WTC11 (cell line): Measurements from ENCODE around the gene SLC37A1. TPM values are rescaled to one million over a fixed set of nuclear protein-coding genes. Genes with fewer than 3 reads are reported as not detected.

Experiments
- ATAC-seq: fragments of 200-7000 bp; cut with Tn5 transposase; 2 replicates; pipeline ENCODE4 v1.10.0; 2021; ENCODE audit warnings: mild to moderate bottlenecking, moderate library complexity
- CTCF ChIA-PET: fragments of 300-600 bp; sonication (Branson Sonifier 250); formaldehyde crosslinking; loops from one replicate; lab custom pipeline; 2021; ENCODE audit warnings: antibody characterized with exemption; lab: Charles Lee
- POLR2A ChIA-PET: fragments of 350-600 bp; sonication (Branson Sonifier 250); formaldehyde crosslinking; loops from one replicate; lab custom pipeline; 2021; ENCODE audit warnings: antibody characterized with exemption; lab: Charles Lee
- DNase-seq: peaks from one replicate; pipeline ENCODE4 v3.0.0; 2021; ENCODE audit warnings: low spot score
- H3K27ac Mint-ChIP-seq: 2 replicates; pipeline ENCODE4 v1.8.0; 2021; ENCODE audit warnings: mixed read lengths
- H3K27me3 Mint-ChIP-seq: 2 replicates; pipeline ENCODE4 v1.8.0; 2021; ENCODE audit warnings: low read depth, mild to moderate bottlenecking, moderate library complexity, mixed read lengths
- H3K36me3 Mint-ChIP-seq: 2 replicates; pipeline ENCODE4 v1.8.0; 2021; ENCODE audit warnings: mixed read lengths
- H3K4me1 Mint-ChIP-seq: 2 replicates; pipeline ENCODE4 v1.8.0; 2022; ENCODE audit warnings: mixed read lengths
- H3K4me3 Mint-ChIP-seq: 2 replicates; pipeline ENCODE4 v1.8.0; 2021; ENCODE audit warnings: mild to moderate bottlenecking, moderate library complexity, mixed read lengths
- H3K9me3 Mint-ChIP-seq: 2 replicates; pipeline ENCODE4 v1.8.0; 2021; ENCODE audit warnings: mixed read lengths
- ARID4B ChIP-seq: sonication (generic); formaldehyde crosslinking; IDR thresholded peaks from 2 replicates; pipeline ENCODE4 v1.8.0; 2023; ENCODE audit warnings: missing genetic modification reagents, mild to moderate bottlenecking, borderline replicate concordance
- E2F5 ChIP-seq: sonication (generic); formaldehyde crosslinking; IDR thresholded peaks from 2 replicates; pipeline ENCODE4 v1.8.1; 2022; ENCODE audit warnings: mild to moderate bottlenecking, moderate library complexity, missing genetic modification reagents
- ETV6 ChIP-seq: sonication (generic); formaldehyde crosslinking; IDR thresholded peaks from 2 replicates; pipeline ENCODE4 v1.8.1; 2022; ENCODE audit warnings: mild to moderate bottlenecking, missing genetic modification reagents
- FOXP1 ChIP-seq: sonication (generic); formaldehyde crosslinking; IDR thresholded peaks from 2 replicates; pipeline ENCODE4 v1.8.0; 2022; ENCODE audit warnings: missing genetic modification reagents, mild to moderate bottlenecking, moderate library complexity, borderline replicate concordance
- GRHL2 ChIP-seq: fragments of 250-450 bp; sonication (Bioruptor Pico); IDR thresholded peaks from 2 replicates; pipeline ENCODE4 v1.8.0; 2022; ENCODE audit warnings: mild to moderate bottlenecking, moderate library complexity; ENCODE audit not compliant: insufficient replicate concordance, severe bottlenecking
- IRF1 ChIP-seq: sonication (generic); formaldehyde crosslinking; IDR thresholded peaks from 2 replicates; pipeline ENCODE4 v1.8.0; 2023; ENCODE audit warnings: missing genetic modification reagents
- MAX ChIP-seq: sonication (generic); formaldehyde crosslinking; IDR thresholded peaks from 2 replicates; pipeline ENCODE4 v1.8.0; 2022; ENCODE audit warnings: mild to moderate bottlenecking, missing genetic modification reagents
- MLX ChIP-seq: sonication (generic); formaldehyde crosslinking; IDR thresholded peaks from 2 replicates; pipeline ENCODE4 v1.8.1; 2023; ENCODE audit warnings: mild to moderate bottlenecking, missing genetic modification reagents, moderate library complexity
- NR2C2 ChIP-seq: sonication (generic); formaldehyde crosslinking; IDR thresholded peaks from 2 replicates; pipeline ENCODE4 v1.8.0; 2022; ENCODE audit warnings: mild to moderate bottlenecking, missing genetic modification reagents
- NR3C1 ChIP-seq: sonication (generic); formaldehyde crosslinking; conservative IDR thresholded peaks from 2 replicates; pipeline ENCODE4 v1.8.1; 2023; ENCODE audit warnings: low read depth, mild to moderate bottlenecking, missing genetic modification reagents
- RELA ChIP-seq: sonication (generic); formaldehyde crosslinking; IDR thresholded peaks from 2 replicates; pipeline ENCODE4 v1.8.1; 2022; ENCODE audit warnings: missing genetic modification reagents, mild to moderate bottlenecking, borderline replicate concordance
- RORB ChIP-seq: fragments of 250-450 bp; sonication (Bioruptor Pico); IDR thresholded peaks from 2 replicates; pipeline ENCODE4 v1.9.0; 2021; ENCODE audit warnings: mild to moderate bottlenecking
- SOX15 ChIP-seq: fragments of 250-450 bp; sonication (Bioruptor Pico); IDR thresholded peaks from 2 replicates; pipeline ENCODE4 v1.9.0; 2021; ENCODE audit warnings: mild to moderate bottlenecking
- USF2 ChIP-seq: sonication (generic); formaldehyde crosslinking; IDR thresholded peaks from 2 replicates; pipeline ENCODE4 v1.8.1; 2023; ENCODE audit warnings: mild to moderate bottlenecking, missing genetic modification reagents, moderate library complexity
- ZBTB21 ChIP-seq: sonication (generic); formaldehyde crosslinking; IDR thresholded peaks from 2 replicates; pipeline ENCODE4 v1.8.1; 2023; ENCODE audit warnings: mild to moderate bottlenecking, missing genetic modification reagents, borderline replicate concordance
- ZNF219 ChIP-seq: sonication (generic); formaldehyde crosslinking; IDR thresholded peaks from 2 replicates; pipeline ENCODE4 v1.8.0; 2023; ENCODE audit warnings: missing genetic modification reagents, mild to moderate bottlenecking, borderline replicate concordance
- ZNF396 ChIP-seq: fragments of 250-450 bp; sonication (Bioruptor Pico); IDR thresholded peaks from 2 replicates; pipeline ENCODE4 v1.8.0; 2021; ENCODE audit warnings: mild to moderate bottlenecking, moderate library complexity, borderline replicate concordance
- ZNF671 ChIP-seq: fragments of 250-450 bp; sonication (Bioruptor Pico); IDR thresholded peaks from 2 replicates; pipeline ENCODE4 v1.8.0; 2021; ENCODE audit warnings: mild to moderate bottlenecking
- ZSCAN18 ChIP-seq: fragments of 250-450 bp; sonication (Bioruptor Pico); IDR thresholded peaks from 2 replicates; pipeline ENCODE4 v2.1.2; 2022; ENCODE audit warnings: mild to moderate bottlenecking, moderate library complexity
- total RNA-seq: library from RNA; stranded (reverse); gene quantifications from 3 replicates; pipeline ENCODE4 v1.2.3, GENCODE V29; 2021

The SLC37A1 gene
- total RNA-seq, 1 experiment from 2014 or later: 22.7 TPM

GRCh38 chr21:42474043-42474831 is 39.4 kb upstream of the SLC37A1 start (continued):
- TF ChIP-seq ARID4B: no peak
- TF ChIP-seq ZNF219 (CRISPR knock-in tag): no peak

GRCh38 chr21:42475036-42475435 is 38.6 kb upstream of the SLC37A1 start:
- Mint-ChIP-seq H3K27ac (no peak overlapping the region; the same call in 1 of the 2 replicates), H3K4me3 (no peak overlapping the region), H3K9me3 (no peaks in the 10 kb centered on the region), H3K4me1 (peaks cover 14% of the 10 kb centered on the region), H3K27me3 (no peaks in the 10 kb centered on the region), H3K36me3 (no peaks in the 10 kb centered on the region)
- CTCF ChIA-PET: no interaction called here
- POLR2A ChIA-PET: interaction anchor here (0.7 kb wide), 1 partner anchor 35 kb away, joined by 4 read pairs; no protein-coding TSS in a partner anchor
- ATAC-seq (no peak), DNase-seq (no peak)
- TF ChIP-seq RELA (no peak), ZBTB21 (CRISPR knock-in tag) (no peak), USF2 (no peak), MLX (CRISPR knock-in tag) (no peak), ETV6 (no peak), IRF1 (CRISPR knock-in tag) (no peak), NR2C2 (CRISPR knock-in tag) (no peak), RORB (no peak), MAX (CRISPR knock-in tag) (no peak), FOXP1 (CRISPR knock-in tag) (no peak), E2F5 (no peak), GRHL2 (no peak), ZNF671 (CRISPR knock-in tag) (no peak), ZSCAN18 (CRISPR knock-in tag) (no peak), ZNF396 (CRISPR knock-in tag) (no peak), SOX15 (CRISPR knock-in tag) (no peak), ZNF219 (CRISPR knock-in tag) (no peak), NR3C1 (CRISPR knock-in tag) (no peak)
